Smooth muscle cell (in vitro differentiated cells): ENCODE measurements around the gene DSE. TPM values are rescaled to one million over a fixed set of nuclear protein-coding genes. Genes with fewer than 3 reads are reported as not detected.

Source experiments
- DNase-seq: peaks from one replicate; lab custom pipeline; 2025; ENCODE audit not compliant: unreplicated experiment; lab: John Stamatoyannopoulos, UW
- H2AFZ ChIP-seq: fragments of 200-600 bp; sonication (generic); 2 replicates; pipeline ENCODE4 v1.6.0; 2016; ENCODE audit warnings: antibody characterized with exemption, low read depth, mild to moderate bottlenecking
- H3F3A ChIP-seq: fragments of 200-600 bp; sonication (generic); 2 replicates; pipeline ENCODE4 v1.6.0; 2017; ENCODE audit warnings: antibody characterized with exemption, low read depth
- H3K27ac ChIP-seq: fragments of 200-600 bp; sonication (generic); 2 replicates; pipeline ENCODE4 v1.5.1; 2016; ENCODE audit warnings: low read depth, mild to moderate bottlenecking
- H3K27me3 ChIP-seq: fragments of 200-600 bp; sonication (generic); 2 replicates; pipeline ENCODE4 v1.6.1; 2016; ENCODE audit warnings: low read depth, mild to moderate bottlenecking
- H3K36me3 ChIP-seq: fragments of 200-600 bp; sonication (generic); 2 replicates; pipeline ENCODE4 v1.5.1; 2016; ENCODE audit warnings: low read depth
- H3K4me1 ChIP-seq: fragments of 200-600 bp; sonication (generic); 2 replicates; pipeline ENCODE4 v1.5.1; 2016; ENCODE audit warnings: low read depth
- H3K4me2 ChIP-seq: fragments of 200-600 bp; sonication (generic); 2 replicates; pipeline ENCODE4 v1.6.0; 2016; ENCODE audit warnings: mild to moderate bottlenecking
- H3K4me3 ChIP-seq: fragments of 200-600 bp; sonication (generic); 2 replicates; pipeline ENCODE4 v1.5.1; 2016; ENCODE audit warnings: mild to moderate bottlenecking
- H3K79me2 ChIP-seq: fragments of 200-600 bp; sonication (generic); 2 replicates; pipeline ENCODE4 v1.6.0; 2016; ENCODE audit warnings: low read depth, mild to moderate bottlenecking
- H3K9ac ChIP-seq: fragments of 200-600 bp; sonication (generic); 2 replicates; pipeline ENCODE4 v1.6.0; 2016; ENCODE audit warnings: low read depth
- H3K9me3 ChIP-seq: fragments of 200-600 bp; sonication (generic); replicated peaks from 2 replicates; pipeline ENCODE4 v1.5.1; 2016; ENCODE audit warnings: low read depth
- H4K20me1 ChIP-seq: fragments of 200-600 bp; sonication (generic); 2 replicates; pipeline ENCODE4 v1.6.0; 2016; ENCODE audit warnings: low read depth
- WGBS: methylation state at CpG from one replicate; pipeline ENCODE4 v1.1.7; 2016; ENCODE audit warnings: low lambda C conversion rate; 5-methylcytosine and 5-hydroxymethylcytosine counted together
- polyA plus RNA-seq: library from polyadenylated mRNA; unstranded; fragments of >200 nt; fragmentation: Nextera tagmentation; extraction: Ambion mirVana; gene quantifications from 2 replicates; pipeline ENCODE4 v1.2.1, GENCODE V29; 2016
- total RNA-seq: library from RNA; depleted of rRNA; stranded (reverse); fragments of >200 nt; gene quantifications from 2 replicates; pipeline ENCODE4 v1.2.3, GENCODE V29; 2014
- TF ChIP-seq, protein P1 (sequence below): fragments of 200-600 bp; sonication (generic); IDR thresholded peaks from 2 replicates; pipeline ENCODE4 v1.5.1; 2017; ENCODE audit warnings: borderline replicate concordance, mild to moderate bottlenecking, antibody characterized with exemption; ENCODE audit not compliant: insufficient read depth, poor library complexity, severe bottlenecking

The DSE gene
- total and polyA plus RNA-seq, 2 experiments from 2014 or later: 38.6 to 76.2 TPM

DNA sequence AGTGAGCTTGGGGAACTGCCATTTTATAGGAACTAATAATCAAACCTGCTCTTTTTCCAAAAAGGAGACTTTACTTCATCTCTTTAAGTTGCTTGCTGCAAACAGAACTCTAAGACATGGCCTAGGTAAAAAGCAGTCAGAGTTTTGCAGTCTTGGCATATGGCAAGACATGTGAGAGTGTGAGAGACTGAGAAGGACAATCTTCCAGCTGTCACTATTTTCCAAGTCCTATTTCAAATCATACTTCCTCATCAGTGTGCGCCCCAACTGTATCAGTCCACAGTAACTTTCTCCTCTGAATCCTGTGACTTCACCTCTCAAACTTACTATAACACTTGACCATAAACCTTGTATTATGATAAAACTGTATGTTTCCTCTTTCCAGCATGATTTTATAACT is 100.8 kb downstream of the DSE start:
- Histone ChIP-seq H3K79me2 (no peaks in the 10 kb centered on the region), H3K4me2 (no peak overlapping the region)
- 97% methylated on average over 1 of the region's 1 CpG for WGBS

DNA sequence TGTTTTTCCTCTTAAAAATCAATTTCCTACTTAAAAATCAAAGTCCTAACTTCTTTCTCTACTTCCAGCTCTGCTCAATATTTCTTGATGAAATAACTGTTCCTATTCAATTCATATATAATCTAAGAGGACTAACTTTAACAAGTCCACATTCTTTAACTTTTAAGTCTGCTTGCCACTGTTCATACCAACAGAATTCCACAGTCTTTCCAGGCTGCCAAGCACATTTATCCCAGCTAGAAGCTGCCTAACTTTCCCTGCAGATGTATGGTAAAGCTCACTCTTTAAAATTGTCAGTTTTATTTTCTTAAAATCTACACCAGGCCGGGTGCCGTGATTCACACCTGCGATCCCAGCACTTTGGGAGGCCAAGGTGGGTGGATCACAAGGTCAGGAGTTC is 102.0 kb downstream of the DSE start:
- H3K27ac ChIP-seq: no peak overlapping the region
- H3K9ac ChIP-seq: no peak overlapping the region
- no peaks in the 10 kb centered on the region for H3K4me1 ChIP-seq
- no peaks in the 10 kb centered on the region for H4K20me1 ChIP-seq
- no peak for DNase-seq
- no peak overlapping the region for H3K4me2 ChIP-seq
- no peaks in the 10 kb centered on the region for H3K79me2 ChIP-seq
- TF ChIP-seq, protein P1, sequence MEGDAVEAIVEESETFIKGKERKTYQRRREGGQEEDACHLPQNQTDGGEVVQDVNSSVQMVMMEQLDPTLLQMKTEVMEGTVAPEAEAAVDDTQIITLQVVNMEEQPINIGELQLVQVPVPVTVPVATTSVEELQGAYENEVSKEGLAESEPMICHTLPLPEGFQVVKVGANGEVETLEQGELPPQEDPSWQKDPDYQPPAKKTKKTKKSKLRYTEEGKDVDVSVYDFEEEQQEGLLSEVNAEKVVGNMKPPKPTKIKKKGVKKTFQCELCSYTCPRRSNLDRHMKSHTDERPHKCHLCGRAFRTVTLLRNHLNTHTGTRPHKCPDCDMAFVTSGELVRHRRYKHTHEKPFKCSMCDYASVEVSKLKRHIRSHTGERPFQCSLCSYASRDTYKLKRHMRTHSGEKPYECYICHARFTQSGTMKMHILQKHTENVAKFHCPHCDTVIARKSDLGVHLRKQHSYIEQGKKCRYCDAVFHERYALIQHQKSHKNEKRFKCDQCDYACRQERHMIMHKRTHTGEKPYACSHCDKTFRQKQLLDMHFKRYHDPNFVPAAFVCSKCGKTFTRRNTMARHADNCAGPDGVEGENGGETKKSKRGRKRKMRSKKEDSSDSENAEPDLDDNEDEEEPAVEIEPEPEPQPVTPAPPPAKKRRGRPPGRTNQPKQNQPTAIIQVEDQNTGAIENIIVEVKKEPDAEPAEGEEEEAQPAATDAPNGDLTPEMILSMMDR: no peak
- H2AFZ ChIP-seq: peak overlapping the region; percentile 29
- no peaks in the 10 kb centered on the region for H3K27me3 ChIP-seq
- H3K9me3 ChIP-seq: no peaks in the 10 kb centered on the region
- WGBS: 63% methylated on average over 3 of the region's 3 CpGs
- no peaks in the 10 kb centered on the region for H3K36me3 ChIP-seq
- no peaks in the 10 kb centered on the region for H3F3A ChIP-seq
- no peak overlapping the region for H3K4me3 ChIP-seq

More for the DNA sequence above, 100.8 kb downstream of the DSE start:
- Histone ChIP-seq H3K9ac (no peak overlapping the region), H3K9me3 (no peaks in the 10 kb centered on the region), H3K27ac (no peak overlapping the region), H2AFZ (no peak overlapping the region), H3K36me3 (no peaks in the 10 kb centered on the region), H3F3A (no peaks in the 10 kb centered on the region), H3K4me1 (no peaks in the 10 kb centered on the region), H4K20me1 (no peaks in the 10 kb centered on the region), H3K27me3 (no peaks in the 10 kb centered on the region), H3K4me3 (no peak overlapping the region)
- TF ChIP-seq, protein P1: no peak
- DNase-seq: no peak

DNA sequence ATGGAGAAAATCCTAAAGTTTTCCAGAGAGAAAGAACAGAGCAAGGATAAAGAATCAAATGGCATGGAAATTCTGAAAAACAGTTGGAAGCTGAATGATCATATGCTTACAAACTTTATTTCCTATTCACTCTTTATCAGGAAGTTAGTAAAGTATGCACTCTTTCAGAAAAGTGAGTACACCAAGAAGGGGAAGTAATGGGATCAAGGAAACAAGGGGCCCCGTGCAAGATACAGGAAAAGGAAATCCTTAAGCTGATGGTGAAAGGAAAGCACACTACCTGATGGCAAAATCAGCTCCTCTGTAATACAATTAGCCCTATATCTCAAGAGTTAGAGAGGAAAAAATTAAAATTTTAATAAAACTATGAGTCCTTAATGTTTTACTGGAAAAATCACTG is 104.4 kb downstream of the DSE start:
- Histone ChIP-seq H4K20me1 (no peaks in the 10 kb centered on the region), H3K4me2 (no peak overlapping the region), H3K4me1 (no peaks in the 10 kb centered on the region), H3K9me3 (no peaks in the 10 kb centered on the region), H3K4me3 (no peak overlapping the region), H3K9ac (no peak overlapping the region), H3F3A (no peaks in the 10 kb centered on the region), H3K27ac (no peak overlapping the region), H3K36me3 (no peaks in the 10 kb centered on the region), H2AFZ (peak overlapping the region; percentile 46), H3K79me2 (no peaks in the 10 kb centered on the region), H3K27me3 (no peaks in the 10 kb centered on the region)
- WGBS: 71% methylated on average over 1 of the region's 1 CpG
- TF ChIP-seq, protein P1: no peak
- no peak for DNase-seq

DNA sequence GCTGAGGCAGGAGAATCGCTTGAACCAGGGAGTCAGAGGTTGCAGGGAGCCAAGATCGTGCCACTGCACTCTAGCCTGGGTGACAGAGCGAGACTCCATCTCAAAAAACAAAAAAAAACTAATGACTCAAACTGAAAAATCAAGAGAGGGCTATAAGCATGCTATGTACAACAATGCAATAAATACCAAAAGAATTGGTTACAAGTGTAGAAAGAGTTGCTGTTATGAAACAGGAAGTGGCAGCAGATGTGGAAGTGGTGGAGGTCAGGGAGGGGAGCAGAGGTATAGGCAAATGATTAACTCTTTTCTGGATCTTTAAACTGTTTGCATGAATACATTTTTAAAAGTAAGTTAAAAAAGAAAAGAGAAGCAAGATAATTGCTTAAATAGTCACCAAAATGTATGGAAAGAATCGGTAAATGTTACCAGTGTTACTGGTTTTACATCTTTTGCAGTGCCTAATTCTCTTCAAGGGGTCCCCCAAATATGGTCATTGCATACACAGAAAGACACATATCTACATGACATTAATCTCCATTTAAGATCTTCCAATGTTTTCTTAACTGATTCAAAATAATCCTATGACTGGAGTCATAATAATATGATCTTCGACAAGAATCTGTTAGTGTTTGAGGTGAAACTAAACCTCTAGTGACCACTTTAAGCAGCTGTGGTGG is 105.4 kb downstream of the DSE start:
- H2AFZ ChIP-seq: no peak overlapping the region
- H3K79me2 ChIP-seq: no peaks in the 10 kb centered on the region
- H3K9me3 ChIP-seq: no peaks in the 10 kb centered on the region
- H3K27ac ChIP-seq: no peak overlapping the region
- H3K4me1 ChIP-seq: no peaks in the 10 kb centered on the region
- no peak overlapping the region for H3K9ac ChIP-seq
- WGBS: 93% methylated on average over 5 of the region's 5 CpGs
- no peaks in the 10 kb centered on the region for H3K36me3 ChIP-seq
- TF ChIP-seq, protein P1: no peak
- H3K4me2 ChIP-seq: no peak overlapping the region
- no peak for DNase-seq
- H4K20me1 ChIP-seq: no peaks in the 10 kb centered on the region
- no peaks in the 10 kb centered on the region for H3F3A ChIP-seq
- H3K4me3 ChIP-seq: no peak overlapping the region
- no peaks in the 10 kb centered on the region for H3K27me3 ChIP-seq
